K562 (cell line): ENCODE measurements around the gene FLAD1. TPM values are rescaled to one million over a fixed set of nuclear protein-coding genes. Genes with fewer than 3 reads are reported as not detected.

Source experiments
- BCL6 ChIP-seq: fragments of 250-450 bp; sonication (Bioruptor Pico); IDR thresholded peaks from 2 replicates; pipeline ENCODE4 v1.4.0; 2020
- CBFA2T2 ChIP-seq: fragments of 450-650 bp; conservative IDR thresholded peaks from 2 replicates; pipeline ENCODE4 v1.6.1; 2017; ENCODE audit warnings: mild to moderate bottlenecking
- CTBP1 ChIP-seq: fragments of 450-650 bp; IDR thresholded peaks from 2 replicates; pipeline ENCODE4 v1.6.1; 2016; ENCODE audit warnings: borderline replicate concordance
- ESRRA ChIP-seq: fragments of 450-650 bp; IDR thresholded peaks from 2 replicates; pipeline ENCODE4 v1.6.1; 2014; ENCODE audit warnings: low read depth, mild to moderate bottlenecking, moderate library complexity, borderline replicate concordance
- HDAC1 ChIP-seq, 2 experiments: fragments of 450-650 bp; IDR thresholded peaks; 2 replicates each; pipeline ENCODE4 v1.6.1; 2016 to 2017; ENCODE audit warnings: inconsistent platforms in 1 of 2, mild to moderate bottlenecking in 1 of 2, moderate library complexity in 1 of 2
- L3MBTL2 ChIP-seq: fragments of 450-650 bp; IDR thresholded peaks from 2 replicates; pipeline ENCODE4 v1.6.1; 2016; ENCODE audit warnings: mild to moderate bottlenecking, moderate library complexity
- MYC ChIP-seq, 2 experiments: fragments of 250-450 bp in 1 of 2; sonication (Bioruptor Pico) in 1 of 2; IDR thresholded peaks; 2 replicates each; pipeline versions ENCODE4 v1.5.1 to v1.6.1; 2012 to 2021; ENCODE audit warnings: low read depth in 2 of 2, borderline replicate concordance in 1 of 2, improper control_type of control experiment in 1 of 2, low read length in 1 of 2, mild to moderate bottlenecking in 1 of 2, moderate library complexity in 1 of 2
- NCOA1 ChIP-seq: fragments of 450-650 bp; IDR thresholded peaks from 2 replicates; pipeline ENCODE4 v1.6.1; 2016; ENCODE audit warnings: low read depth
- SMARCA4 ChIP-seq: fragments of 450-650 bp; IDR thresholded peaks from 2 replicates; pipeline ENCODE4 v1.6.1; 2016
- TAL1 ChIP-seq: fragments of 450-650 bp; IDR thresholded peaks from 2 replicates; pipeline ENCODE4 v1.6.1; 2016; ENCODE audit warnings: mild to moderate bottlenecking
- TCF3 ChIP-seq: sonication (generic); formaldehyde crosslinking; IDR thresholded peaks from 2 replicates; pipeline ENCODE4 v1.4.0; 2020; ENCODE audit warnings: mild to moderate bottlenecking, missing genetic modification reagents
- TCF7 ChIP-seq: sonication (generic); IDR thresholded peaks from 2 replicates; pipeline ENCODE4 v1.6.1; 2016; ENCODE audit warnings: antibody characterized with exemption, borderline replicate concordance
- ZEB2 ChIP-seq: fragments of 450-650 bp; IDR thresholded peaks from 2 replicates; pipeline ENCODE4 v1.6.1; 2016
- ZNF253 ChIP-seq: fragments of 250-450 bp; sonication (Bioruptor Pico); conservative IDR thresholded peaks from 2 replicates; pipeline ENCODE4 v1.6.1; 2021; ENCODE audit warnings: mild to moderate bottlenecking
- ZNF384 ChIP-seq: IDR thresholded peaks from 2 replicates; pipeline ENCODE4 v1.6.1; 2012; ENCODE audit warnings: low read depth, low read length, improper control_type of control experiment
- polyA plus RNA-seq, 8 experiments: library from polyadenylated mRNA; depleted of rRNA in 4 of 8; stranded (reverse) in 5 of 8; unstranded in 3 of 8; fragments of >200 nt; fragmentation: Nextera tagmentation in 2 of 8; fragmentation: Illumina TruSeq in 1 of 8; extraction: Ambion mirVana in 2 of 8; extraction: Trizol in 1 of 8; gene quantifications; 2 replicates each; pipeline versions ENCODE4 v1.2.1 to v1.2.3, GENCODE V29; 2011 to 2014; ENCODE audit warnings: inconsistent platforms in 1 of 8, missing spikeins in 1 of 8
- total RNA-seq, 7 experiments: library from RNA; depleted of rRNA in 6 of 7; stranded (reverse); fragments of >200 nt in 6 of 7; fragmentation: Illumina TruSeq in 2 of 7; extraction: Trizol in 2 of 7; gene quantifications; 2 replicates each; pipeline versions ENCODE4 v1.2.1 to v1.2.3, GENCODE V29; 2011 to 2021; ENCODE audit warnings: low replicate concordance in 1 of 7
- TF ChIP-seq, protein P1 (sequence below), 2 experiments: IDR thresholded peaks in 1 of 2; conservative IDR thresholded peaks in 1 of 2; 2 replicates each; pipeline ENCODE4 v1.6.1; 2016; ENCODE audit warnings: low read depth in 2 of 2, mild to moderate bottlenecking in 1 of 2, missing compliant biosample characterization in 1 of 2, missing genetic modification characterization in 1 of 2, moderate library complexity in 1 of 2
- TF ChIP-seq, protein P2 (sequence below): sonication (generic); formaldehyde crosslinking; IDR thresholded peaks from 2 replicates; pipeline ENCODE4 v1.8.0; 2022; ENCODE audit warnings: missing genetic modification reagents, mild to moderate bottlenecking, moderate library complexity, borderline replicate concordance
- TF ChIP-seq, protein P3 (sequence below): fragments of 200-800 bp; sonication (Bioruptor generic); IDR thresholded peaks from 2 replicates; pipeline ENCODE4 v1.6.1; 2017; ENCODE audit warnings: missing genetic modification characterization, missing compliant biosample characterization

FLAD1 gene
- total and polyA plus RNA-seq, 9 of the 15 experiments (the other 6 are each of a cell fraction or from before 2014, with no cell fraction given): 24.9 to 85.8 (median 67.0) TPM

DNA sequence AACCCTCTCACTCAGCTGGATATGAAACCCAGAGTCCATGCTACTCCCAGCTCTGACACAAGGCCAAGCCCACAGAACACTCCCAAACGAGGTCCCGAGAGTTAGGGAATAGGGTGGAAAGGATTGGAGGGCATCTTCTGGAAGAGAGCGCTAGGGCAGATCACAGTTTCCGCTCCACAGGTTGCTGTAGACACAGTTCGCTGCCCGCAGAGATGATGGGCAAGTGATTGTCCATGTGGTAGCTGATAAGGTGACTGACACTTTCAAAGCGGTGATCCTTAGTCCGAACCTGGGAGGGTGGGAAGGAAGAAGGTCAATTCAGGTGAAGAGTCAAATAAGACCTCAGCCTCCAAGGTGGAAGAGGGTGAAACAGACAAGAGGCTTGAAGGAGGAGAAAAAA is 19.5 kb upstream of the FLAD1 start (continued):
- 0 out of 2 replicates have a peak, but pooled peaks have one; percentile 62 for TF ChIP-seq ESRRA
- TF ChIP-seq TCF7: no peak
- 0 out of 2 replicates have a peak, but pooled peaks have one; percentile 18 for TF ChIP-seq ZNF384
- TF ChIP-seq, protein P1, sequence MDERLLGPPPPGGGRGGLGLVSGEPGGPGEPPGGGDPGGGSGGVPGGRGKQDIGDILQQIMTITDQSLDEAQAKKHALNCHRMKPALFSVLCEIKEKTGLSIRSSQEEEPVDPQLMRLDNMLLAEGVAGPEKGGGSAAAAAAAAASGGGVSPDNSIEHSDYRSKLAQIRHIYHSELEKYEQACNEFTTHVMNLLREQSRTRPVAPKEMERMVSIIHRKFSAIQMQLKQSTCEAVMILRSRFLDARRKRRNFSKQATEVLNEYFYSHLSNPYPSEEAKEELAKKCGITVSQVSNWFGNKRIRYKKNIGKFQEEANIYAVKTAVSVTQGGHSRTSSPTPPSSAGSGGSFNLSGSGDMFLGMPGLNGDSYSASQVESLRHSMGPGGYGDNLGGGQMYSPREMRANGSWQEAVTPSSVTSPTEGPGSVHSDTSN (CRISPR knock-in tag; IDR thresholded peaks at IDR 0.05; ENCODE audit: low read depth): 0 out of 2 replicates have a peak, but pooled peaks have one; percentile 31
- TF ChIP-seq, protein P1 (tag; conservative IDR thresholded peaks at IDR 0.05; ENCODE audit: low read depth): peak; percentile 72
- peak; percentile 74; the same call in 1 of the 2 replicates for TF ChIP-seq ZEB2
- no peak for TF ChIP-seq ZNF253
- TF ChIP-seq MYC (IDR thresholded peaks at IDR 0.05; ENCODE audit: low read depth, low read length): 0 out of 2 replicates have a peak, but pooled peaks have one; percentile 37
- TF ChIP-seq MYC (CRISPR knock-in tag; IDR thresholded peaks at IDR 0.05; ENCODE audit: borderline replicate concordance, low read depth): no peak
- TF ChIP-seq, protein P2, sequence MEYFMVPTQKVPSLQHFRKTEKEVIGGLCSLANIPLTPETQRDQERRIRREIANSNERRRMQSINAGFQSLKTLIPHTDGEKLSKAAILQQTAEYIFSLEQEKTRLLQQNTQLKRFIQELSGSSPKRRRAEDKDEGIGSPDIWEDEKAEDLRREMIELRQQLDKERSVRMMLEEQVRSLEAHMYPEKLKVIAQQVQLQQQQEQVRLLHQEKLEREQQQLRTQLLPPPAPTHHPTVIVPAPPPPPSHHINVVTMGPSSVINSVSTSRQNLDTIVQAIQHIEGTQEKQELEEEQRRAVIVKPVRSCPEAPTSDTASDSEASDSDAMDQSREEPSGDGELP: peak; percentile 50; the same call in 1 of the 2 replicates
- TF ChIP-seq BCL6: no peak
- 0 out of 4 replicates have a peak, but pooled peaks of 1 of the 2 experiments have one; percentile 25 for TF ChIP-seq HDAC1 (IDR thresholded peaks at IDR 0.05)
- TF ChIP-seq, protein P3, sequence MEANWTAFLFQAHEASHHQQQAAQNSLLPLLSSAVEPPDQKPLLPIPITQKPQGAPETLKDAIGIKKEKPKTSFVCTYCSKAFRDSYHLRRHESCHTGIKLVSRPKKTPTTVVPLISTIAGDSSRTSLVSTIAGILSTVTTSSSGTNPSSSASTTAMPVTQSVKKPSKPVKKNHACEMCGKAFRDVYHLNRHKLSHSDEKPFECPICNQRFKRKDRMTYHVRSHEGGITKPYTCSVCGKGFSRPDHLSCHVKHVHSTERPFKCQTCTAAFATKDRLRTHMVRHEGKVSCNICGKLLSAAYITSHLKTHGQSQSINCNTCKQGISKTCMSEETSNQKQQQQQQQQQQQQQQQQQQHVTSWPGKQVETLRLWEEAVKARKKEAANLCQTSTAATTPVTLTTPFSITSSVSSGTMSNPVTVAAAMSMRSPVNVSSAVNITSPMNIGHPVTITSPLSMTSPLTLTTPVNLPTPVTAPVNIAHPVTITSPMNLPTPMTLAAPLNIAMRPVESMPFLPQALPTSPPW (CRISPR knock-in tag): 0 out of 2 replicates have a peak, but pooled peaks have one; percentile 21
- TF ChIP-seq SMARCA4: peak; percentile 36; the same call in 1 of the 2 replicates
- peak; percentile 85 for TF ChIP-seq TCF3 (CRISPR knock-in tag)
- TF ChIP-seq CBFA2T2: peak; percentile 29; the same call in 1 of the 2 replicates
- TF ChIP-seq NCOA1: 0 out of 2 replicates have a peak, but pooled peaks have one; percentile 48
- TF ChIP-seq TAL1: peak; percentile 41; the same call in 1 of the 2 replicates
- 0 out of 2 replicates have a peak, but pooled peaks have one; percentile 17 for TF ChIP-seq L3MBTL2
- peak; percentile 92 for TF ChIP-seq CTBP1
